Uterus (tissue), 2 donors: Measurements from ENCODE around the gene OGFOD1.

Experiments used
- CTCF ChIP-seq, 4 experiments: fragments of 200-600 bp in 2 of 4; fragments of 450-650 bp in 2 of 4; sonication (generic) in 2 of 4; IDR thresholded peaks; one replicate each; pipeline ENCODE4 v1.5.1; 2016 to 2019; ENCODE audit warnings: antibody characterized with exemption in 4 of 4, mild to moderate bottlenecking in 2 of 4, moderate library complexity in 1 of 4
- POLR2A ChIP-seq, 2 donors: fragments of 450-650 bp; IDR thresholded peaks; one replicate each; pipeline ENCODE4 v1.6.1; 2016; ENCODE audit warnings: antibody characterized with exemption in 2 of 2, mild to moderate bottlenecking in 1 of 2, moderate library complexity in 1 of 2

- TF ChIP-seq CTCF (IDR thresholded peaks at IDR 0.05) (no peak), POLR2A (IDR thresholded peaks at IDR 0.05) (no peak)
Observed at GRCh38 chr16:56475201-56475600, 23.8 kb downstream of the OGFOD1 start.
